HG03097 (cell line): ENCODE results near the gene XYLB.
"Not testable (repeated sequence)": the region's sequence is repeated elsewhere in the genome, so short reads cannot be mapped to it uniquely, and the experiment has no call there.

Experiments
- ATAC-seq: cut with Tn5 transposase; IDR thresholded peaks from one replicate; pipeline ENCODE4 v1.9.1; 2021; ENCODE audit not compliant: unreplicated experiment, low FRiP score

The XYLB gene

DNA sequence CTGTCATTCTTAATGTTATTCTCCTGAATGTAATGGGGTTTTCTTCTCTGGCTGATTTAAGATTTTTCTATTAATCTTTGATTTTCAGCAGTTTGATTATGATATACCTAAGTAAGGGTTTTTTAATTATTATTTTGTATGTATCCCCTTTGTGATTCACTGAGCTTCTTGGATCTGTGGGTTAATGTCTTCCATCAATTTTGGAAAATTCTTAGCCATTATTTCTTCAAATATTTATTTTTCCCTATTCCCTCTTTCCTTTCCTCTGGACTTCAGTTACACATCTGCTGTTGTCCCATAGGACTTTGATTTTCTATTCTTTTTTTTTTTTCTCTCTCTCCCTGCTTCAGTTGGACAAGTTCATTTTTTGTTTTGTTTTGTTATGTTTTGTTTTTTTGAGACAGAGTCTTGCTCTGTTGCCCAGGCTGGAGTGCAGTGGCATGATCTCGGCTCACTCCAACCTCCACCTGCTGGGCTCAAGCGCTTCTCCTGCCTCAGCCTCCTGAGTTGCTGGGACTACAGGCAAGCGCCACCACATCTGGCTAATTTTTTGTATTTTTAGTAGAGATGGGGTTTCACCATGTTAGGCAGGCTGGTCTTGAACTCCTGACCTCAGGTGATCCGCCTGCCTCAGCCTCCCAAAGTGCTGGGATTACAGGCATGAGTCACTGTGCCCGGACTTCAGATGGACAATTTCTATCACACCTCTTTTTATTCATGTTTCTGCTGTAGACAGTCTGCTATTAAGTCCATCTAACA is 40.6 kb downstream of the XYLB start:
- no peak for ATAC-seq

DNA sequence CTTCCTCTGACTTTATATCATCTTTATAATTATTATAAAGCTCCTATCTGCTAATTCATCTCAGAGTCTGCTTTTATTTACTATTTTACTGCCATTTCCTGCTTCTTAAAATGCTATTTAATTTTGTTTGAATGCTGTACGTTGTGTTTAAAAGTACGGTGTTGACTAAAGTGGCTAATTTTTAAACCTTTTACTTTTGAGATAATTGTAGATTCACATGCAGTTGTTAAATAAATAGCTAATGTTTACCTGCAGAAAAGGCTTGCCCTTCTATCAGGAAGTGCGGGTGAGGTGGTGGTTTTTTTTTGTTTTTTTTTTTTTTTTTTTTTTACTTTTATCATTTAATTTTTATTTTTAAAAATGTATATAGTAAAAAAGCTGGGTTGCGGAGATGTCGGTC is 41.3 kb downstream of the XYLB start:
- ATAC-seq = no peak

DNA sequence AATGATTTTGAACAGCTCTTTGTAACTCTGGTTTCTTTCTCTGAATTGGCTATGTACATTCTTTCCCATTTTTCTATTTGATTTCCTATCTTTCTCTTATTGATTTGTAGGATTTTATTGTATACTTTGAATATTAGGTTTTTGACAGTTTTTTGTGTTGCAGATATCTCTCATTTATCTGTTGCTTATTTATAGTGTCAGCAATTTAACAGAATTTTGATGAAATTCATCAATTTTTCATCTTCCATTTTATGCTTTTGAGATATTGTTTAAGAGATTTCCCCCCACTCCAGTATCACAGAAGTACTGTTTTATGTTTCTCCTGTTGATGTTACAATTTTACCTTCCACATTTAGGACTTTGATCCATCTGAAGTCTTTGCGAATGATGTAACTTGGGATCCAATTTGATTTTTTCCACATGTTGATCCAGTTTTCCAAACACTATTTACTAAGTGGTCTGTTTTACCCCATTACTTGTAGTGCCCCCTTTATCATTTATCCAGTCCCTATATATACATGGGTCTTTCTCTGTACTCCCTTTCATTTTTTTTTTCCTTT is 46.1 kb downstream of the XYLB start:
- ATAC-seq = no peak

DNA sequence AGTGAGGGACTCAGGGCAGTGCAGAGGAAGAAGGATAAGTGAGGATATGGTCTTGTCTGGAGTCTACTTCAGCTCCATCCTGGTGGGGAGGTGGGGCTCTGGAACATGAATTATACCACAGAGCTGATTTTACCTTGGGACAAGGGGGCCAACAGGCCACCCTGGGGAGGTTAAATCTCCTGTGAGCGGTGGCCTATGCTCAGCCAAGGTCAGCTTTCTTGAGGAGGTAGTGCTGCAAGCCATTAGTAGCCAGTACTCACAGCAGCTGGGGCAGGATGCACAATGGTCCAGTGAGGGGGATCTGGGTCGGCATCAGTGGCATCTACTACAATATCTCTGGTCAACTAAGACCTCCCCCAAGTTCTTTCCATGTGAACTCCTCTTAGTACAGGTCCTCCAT is 49.7 kb downstream of the XYLB start:
- no peak for ATAC-seq

DNA sequence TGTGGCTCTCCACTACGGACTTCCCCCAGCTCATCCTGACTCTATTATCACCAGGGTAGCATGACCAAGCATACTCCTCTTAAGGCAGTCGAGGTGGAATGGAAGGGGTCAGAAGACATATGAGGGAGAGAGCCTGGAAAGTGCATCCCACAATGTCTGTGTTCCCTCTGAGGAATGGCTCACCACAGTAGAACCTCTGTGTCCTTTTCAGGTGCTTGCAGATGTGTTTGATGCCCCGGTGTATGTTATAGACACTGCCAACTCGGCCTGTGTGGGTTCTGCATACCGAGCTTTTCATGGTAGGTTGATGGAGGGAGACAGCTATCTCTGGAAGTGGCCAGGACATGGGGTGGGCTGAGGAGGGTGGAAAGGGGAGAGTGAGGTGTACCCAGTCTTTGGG is 50.3 kb downstream of the XYLB start:
- no peak for ATAC-seq

DNA sequence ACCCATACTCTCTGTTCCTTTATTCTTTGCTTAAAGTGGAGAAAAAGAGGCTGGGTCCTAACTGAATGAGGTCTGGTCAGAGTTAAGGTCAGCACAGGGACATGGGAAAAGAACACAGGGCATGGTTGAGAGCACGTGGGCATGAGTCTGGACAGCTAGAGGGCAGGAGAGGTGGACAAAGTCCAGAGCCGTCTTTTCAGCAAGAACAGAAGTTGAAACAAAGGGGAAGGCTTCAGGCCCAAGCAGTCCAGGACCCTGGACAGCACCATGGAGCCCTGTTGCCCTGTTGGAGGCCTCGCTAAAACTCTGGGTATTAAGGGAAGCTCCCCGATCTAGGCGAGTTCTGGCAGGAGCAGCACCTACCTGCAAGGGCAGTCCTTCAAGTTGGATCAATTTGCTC is 50.7 kb downstream of the XYLB start:
- no peak for ATAC-seq

DNA sequence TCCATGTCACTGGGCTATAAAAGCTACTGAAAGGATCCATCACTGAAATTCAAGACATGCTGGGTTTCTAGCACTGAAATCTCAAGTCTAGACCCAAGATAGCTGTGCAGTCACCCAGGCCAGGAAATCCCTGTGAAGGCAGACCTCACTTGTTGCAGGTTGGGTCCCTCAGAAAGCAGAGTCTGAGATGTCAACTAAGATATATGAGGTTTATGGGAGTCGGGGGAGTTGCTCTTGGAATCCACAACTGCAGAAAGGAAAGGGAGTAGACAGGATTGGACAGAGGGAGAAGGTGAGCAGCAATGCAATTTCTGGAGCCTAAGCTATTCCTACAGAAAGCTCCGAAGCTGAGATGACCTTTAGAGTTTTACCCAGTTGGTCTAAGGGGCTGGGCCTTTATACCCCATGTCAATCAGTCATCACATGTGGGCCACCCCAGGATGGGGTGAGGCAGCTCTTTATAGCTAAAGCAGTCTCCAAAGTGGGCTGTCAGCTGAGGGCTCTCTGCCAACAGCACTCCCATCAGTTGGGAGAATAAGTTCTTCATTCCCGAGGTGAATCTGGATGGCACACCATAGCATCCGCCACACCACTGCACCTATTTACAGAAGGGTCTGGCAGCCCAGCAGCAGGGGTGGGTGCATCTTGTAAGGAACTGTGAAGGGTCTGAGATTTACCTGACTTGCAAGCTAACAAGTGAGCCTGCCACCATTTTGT is 54.8 kb downstream of the XYLB start:
- no peak for ATAC-seq

DNA sequence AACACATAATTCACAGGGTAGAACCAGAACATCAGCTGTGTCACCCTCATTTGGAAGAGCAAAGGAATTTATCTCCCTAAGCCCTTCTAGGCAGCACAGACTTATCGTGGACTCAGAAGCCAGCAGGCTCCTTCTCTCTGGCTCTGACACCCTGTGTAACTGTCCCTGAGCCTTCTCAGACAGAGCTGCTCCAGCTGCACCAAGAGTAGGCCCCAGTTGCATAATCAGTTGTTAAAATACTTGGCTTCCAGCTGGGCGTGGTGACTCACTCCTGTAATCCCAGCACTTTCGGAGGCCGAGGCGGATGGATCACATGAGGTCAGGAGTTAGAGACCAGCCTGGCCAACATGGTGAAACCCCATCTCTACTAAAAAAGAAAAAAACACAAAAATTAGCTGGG is 57.7 kb downstream of the XYLB start:
- no peak for ATAC-seq

DNA sequence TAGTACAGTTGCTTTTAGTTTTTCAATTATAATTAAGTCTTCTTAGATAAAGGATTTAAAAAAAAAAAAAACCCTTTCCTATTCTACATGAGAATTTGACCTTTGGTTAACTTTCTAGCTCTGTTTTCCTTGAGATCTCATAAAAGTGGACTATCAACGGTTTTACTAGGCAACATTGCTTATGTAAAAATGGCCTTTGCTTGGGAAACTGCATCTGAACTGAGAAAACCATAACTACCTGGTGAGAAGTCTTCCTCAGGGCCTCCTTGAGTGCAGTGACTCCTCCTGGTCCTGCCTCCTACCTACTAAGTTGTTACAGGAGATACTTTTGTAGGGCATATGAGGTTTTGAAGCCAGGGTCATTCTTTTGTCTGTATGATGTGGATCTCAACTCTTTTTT is 65.0 kb downstream of the XYLB start:
- no peak for ATAC-seq

DNA sequence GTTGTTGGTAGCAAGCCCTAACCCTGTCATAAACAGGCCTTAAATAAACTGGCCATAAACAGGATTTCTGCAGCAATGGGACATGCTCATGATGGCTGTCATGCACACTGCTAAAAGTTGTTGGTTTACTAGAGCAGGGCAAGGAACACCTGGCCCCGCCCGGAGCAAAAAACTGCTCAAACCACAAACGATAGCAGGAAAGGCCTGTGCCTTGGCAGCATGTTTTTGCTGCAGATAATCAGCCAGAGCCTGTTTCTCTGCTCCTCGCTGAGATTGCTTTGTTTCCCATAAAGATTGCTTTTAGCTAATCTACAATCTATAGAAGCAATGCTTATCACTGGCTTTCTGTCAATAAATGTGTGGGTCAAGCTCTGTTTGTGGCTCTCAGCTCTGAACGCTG is 74.2 kb downstream of the XYLB start:
- not testable (repeated sequence) for ATAC-seq

DNA sequence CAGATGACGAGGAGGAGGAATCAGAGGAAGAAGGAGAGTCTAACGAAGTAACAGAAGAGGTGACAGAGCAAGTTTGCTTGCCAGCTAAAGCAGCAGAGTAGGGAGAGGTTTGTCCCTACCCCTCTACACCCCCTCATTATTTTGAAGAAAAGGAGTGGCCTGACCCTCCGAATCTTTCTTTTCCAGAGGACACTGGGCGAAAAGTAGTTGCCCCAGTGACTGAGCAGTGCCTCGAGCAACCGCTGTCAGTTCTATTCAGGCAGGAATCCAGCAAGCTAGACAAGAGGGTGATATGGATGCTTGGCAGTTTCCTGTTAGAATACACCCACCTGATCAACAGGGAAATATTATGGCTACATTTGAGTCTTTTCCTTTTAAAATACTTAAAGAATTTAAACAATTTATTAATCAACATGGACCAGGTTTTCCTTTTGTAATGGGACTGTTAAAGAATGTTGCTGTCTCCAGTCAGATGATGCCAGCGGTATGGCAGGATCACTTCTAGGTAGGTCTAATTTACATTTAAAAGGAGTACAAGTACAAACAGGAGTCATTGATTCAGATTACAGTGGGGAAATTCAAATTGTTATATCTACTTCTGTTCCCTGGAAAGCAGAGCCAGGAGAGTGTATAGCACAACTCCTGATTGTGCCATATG is 75.2 kb downstream of the XYLB start:
- ATAC-seq = no peak

DNA sequence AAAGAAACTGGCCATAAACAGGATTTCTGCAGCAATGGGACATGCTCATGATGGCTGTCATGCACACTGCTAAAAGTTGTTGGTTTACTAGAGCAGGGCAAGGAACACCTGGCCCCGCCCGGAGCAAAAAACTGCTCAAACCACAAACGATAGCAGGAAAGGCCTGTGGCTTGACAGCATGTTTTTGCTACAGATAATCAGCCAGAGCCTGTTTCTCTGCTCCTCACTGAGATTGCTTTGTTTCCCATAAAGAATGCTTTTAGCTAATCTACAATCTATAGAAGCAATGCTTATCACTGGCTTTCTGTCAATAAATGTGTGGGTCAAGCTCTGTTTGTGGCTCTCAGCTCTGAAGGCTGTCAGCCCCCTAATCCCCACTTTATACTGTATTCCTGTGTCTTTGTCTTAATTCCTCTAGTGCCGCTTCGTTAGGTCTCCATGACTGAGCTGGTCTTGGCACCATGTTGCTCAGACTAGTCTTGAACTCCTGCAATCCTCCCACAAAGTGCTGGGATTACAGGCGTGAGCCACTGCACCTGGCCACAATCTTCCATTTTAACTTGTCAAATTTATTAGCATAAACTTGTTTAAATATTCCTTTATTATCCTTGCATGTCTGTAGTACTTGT is 80.3 kb downstream of the XYLB start:
- not testable (repeated sequence) for ATAC-seq

DNA sequence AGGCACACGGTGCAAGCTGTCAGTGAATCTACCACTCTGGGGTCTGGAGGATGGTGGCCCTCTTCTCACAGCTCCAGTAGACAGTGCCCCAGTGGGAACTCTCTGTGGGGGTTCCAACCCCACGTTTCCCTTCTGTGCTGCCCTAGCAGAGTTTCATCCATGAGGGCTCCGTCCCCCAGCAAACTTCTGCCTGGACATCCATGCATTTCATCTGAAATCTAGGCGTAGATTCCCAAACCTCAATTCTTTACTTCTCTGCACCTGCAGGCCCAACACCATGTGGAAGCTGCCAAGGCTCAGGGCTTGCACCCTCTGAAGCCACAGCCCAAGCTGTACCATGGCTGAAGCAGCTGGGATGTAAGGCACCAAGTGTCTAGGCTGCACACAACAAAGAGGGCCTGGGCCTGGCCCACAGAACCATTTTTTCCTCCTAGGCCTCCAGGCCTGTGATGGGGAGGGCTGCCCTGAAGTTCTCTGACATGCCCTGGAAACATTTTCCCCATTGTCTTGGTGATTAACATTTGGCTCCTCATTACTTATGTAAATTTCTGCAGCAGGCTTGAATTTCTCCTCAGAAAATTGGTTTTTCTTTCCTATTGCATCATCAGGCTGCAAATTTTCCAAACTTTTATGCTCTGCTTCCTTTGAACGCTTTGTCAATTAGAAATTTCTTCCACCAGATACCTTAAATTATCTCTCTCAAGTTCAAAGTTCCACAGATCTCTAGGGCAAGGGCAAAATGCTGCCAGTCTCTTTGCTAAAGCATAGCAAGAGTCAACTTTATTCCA is 86.5 kb downstream of the XYLB start:
- ATAC-seq = not testable (repeated sequence)

DNA sequence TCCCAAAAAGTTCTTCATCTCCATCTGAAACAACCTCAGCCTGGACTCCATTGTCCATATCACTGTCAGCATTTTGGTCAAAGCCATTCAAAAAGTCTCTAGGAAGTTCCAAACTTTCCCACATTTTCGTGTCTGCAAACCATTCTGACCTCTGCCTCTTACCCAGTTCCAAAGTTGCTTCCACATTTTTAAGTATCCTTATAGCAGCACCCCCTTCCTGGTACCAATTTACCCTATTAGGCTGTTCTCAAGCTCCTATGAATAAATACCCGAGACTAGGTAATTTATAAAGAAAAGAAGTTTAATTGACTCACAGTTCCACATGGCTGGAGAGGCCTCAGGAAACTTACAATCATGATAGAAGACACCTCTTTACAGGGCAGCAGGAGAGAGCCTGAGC is 87.1 kb downstream of the XYLB start:
- not testable (repeated sequence) for ATAC-seq

DNA sequence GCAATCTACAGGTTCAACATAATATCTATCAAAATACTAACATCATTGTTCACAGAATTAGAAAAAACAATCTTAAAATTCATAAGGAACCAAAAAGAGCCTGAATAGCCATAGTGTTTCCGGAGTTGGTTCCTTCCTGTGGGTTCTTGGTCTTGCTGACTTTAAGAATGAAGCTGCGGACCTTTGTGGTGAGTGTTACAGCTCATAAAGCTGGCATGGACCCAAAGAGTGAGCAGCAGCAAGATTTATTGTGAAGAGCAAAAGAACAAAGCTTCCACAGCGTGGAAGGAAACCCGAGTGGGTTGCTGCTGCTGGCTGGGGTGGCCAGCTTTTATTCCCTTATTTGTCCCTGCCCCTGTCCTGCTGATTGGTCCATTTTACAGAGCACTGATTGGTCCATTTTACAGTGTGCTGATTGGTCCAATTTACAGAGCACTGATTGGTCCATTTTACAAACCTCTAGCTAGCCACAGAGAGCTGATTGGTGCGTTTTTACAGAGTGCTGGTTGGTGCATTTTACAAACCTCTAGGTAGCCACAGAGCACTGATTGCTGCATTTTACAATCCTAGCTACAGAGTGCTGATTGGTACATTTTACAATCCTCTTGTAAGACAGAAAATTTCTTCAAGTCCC is 92.0 kb downstream of the XYLB start:
- not testable (repeated sequence) for ATAC-seq

DNA sequence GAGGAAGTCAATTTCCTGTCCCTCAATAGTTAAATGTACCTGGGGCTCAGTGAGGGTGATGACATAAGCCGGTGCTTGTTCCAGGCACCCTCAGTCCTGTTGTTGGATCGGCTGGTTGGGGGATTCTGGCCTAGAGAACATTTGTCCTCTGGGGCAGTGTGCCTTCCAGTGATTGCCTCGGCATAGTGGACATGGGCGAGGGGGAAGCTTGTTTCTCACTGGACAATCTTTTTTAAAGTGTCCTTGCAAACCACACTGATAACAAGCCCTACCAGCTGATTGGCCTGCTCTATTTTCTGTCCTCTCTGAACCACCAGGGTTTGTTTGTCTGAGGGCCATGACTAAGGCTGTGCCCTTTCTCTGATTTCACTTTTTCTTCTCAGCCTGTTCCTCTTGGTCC is 96.6 kb downstream of the XYLB start:
- not testable (repeated sequence) for ATAC-seq

DNA sequence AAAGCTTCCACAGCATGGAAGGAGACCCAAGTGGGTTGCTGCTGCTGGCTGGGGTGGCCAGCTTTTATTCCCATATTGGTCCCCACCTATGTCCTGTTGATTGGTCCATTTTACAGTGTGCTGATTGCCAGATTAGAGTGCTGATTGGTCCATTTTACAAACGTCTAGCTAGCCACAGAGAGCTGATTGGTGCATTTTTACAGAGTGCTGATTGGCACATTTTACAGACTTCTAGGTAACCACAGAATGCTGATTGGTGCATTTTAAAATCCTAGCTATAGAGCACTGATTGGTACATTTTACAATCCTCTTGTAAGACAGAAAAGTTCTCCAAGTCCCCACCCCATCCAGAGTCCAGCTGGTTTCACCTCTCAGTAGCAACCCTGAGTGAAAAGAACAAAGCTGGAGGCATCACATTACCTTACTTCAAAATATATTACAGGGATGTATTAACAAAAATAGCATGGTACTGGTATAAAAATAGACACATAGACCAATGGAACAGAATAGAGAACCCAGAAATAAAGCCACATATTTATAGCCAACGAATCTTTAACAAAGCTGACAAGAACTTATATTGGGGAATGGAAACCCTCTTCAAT is 99.6 kb downstream of the XYLB start:
- no peak for ATAC-seq

DNA sequence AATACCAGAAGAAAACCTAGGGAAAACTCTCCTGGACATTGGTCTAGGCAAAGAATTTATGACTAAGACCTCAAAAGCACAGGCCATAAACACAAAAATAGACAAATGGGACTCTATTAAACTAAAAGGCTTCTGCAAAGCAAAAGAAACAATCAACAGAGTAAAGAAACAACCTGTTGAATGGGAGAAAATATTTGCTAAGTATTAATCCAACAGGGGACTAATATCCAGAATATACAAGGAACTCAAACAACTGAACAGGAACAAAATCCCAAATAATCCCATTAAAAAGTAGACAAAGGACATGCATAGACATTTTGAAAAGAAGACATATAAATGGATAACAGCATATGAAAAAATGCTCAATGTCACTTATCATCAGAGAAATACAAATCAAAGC is 100.2 kb downstream of the XYLB start:
- no peak for ATAC-seq

DNA sequence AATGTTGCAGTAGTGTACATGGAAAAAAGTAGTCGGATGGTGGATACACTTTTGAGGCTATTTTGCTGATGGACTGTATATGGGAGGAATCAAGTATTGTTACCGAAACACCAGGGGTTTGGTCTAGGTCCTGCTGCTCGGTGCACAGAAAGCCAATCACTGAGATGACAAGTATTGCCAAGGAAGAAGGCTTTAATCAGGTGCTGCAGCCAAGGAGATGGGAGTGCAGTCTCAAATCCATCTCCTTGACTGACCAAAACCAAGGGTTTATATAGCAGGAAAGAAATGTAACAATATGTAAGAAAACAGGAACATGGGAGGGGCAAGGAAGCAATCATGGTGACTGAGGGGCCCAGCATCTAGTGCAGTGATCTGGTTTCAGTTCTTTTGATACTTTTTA is 104.3 kb downstream of the XYLB start:
- no peak for ATAC-seq
